Ovary (tissue), 3 donors: ENCODE data around the gene ENOPH1.

Experiments used
- CTCF ChIP-seq, 3 donors: fragments of 450-650 bp in 2 of 3; fragments of 200-600 bp in 1 of 3; IDR thresholded peaks; one replicate each; pipeline versions ENCODE4 v1.5.1 to v1.8.0; 2016 to 2022; ENCODE audit warnings: antibody characterized with exemption in 3 of 3, mild to moderate bottlenecking in 1 of 3
- POLR2A ChIP-seq: fragments of 450-650 bp; IDR thresholded peaks from one replicate; pipeline ENCODE4 v1.6.1; 2017; ENCODE audit warnings: antibody characterized with exemption, mild to moderate bottlenecking, moderate library complexity
- donor health status: DM: no; HTN: no; CAD: no.

GRCh38 chr4:82462415-82462831 lies 32.0 kb downstream of the ENOPH1 start:
- TF ChIP-seq CTCF (IDR thresholded peaks at IDR 0.05) (peak; percentile 50 to 75 (median 70)), POLR2A (no peak)
